ENCODE results near the gene TAF4. TPM values are rescaled to one million over a fixed set of nuclear protein-coding genes. Genes with fewer than 3 reads are reported as not detected.

Gene TAF4
- total RNA-seq, 1 experiment from 2014 or later = 21.0 TPM

GRCh38 chr20:61953037-61954021 is 112.4 kb downstream of the TAF4 start:
- Histone ChIP-seq H3K27ac (ENCODE audit: low read length) (no peak overlapping the region), H3K9me3 (ENCODE audit: control insufficient read depth, insufficient read depth, low read depth, low read length) (no peaks in the 10 kb centered on the region), H3K36me3 (ENCODE audit: control insufficient read depth, insufficient read depth, low read length) (no peaks in the 10 kb centered on the region), H3K27me3 (ENCODE audit: control insufficient read depth, insufficient read depth, low read length) (no peaks in the 10 kb centered on the region; the same call in 1 of the 2 replicates), H3K4me3 (ENCODE audit: low read depth in 2 of 2, low read length in 2 of 2) (no peak overlapping the region), H3K4me1 (ENCODE audit: control insufficient read depth, insufficient read depth, low read length) (no peaks in the 10 kb centered on the region)
- ATAC-seq (no peak), DNase-seq (ENCODE audit: low read depth, low spot score) (no peak)
- CTCF ChIA-PET = interaction anchor here (0.7 kb wide), 1 partner anchor 35 kb away, joined by 4 read pairs; no protein-coding TSS in a partner anchor
- POLR2A ChIA-PET = no interaction called here
- in situ Hi-C loops (cut with HindIII; ENCODE audit: low pct_unique_long_range_greater_than_20kb, low sequenced_read_pairs) (no loop called here), intact Hi-C loops (cut with micrococcal nuclease; ENCODE audit: unreplicated experiment) (no loop called here)
- BruUV-seq (replicated peaks) = no TSS peak
- TF ChIP-seq TCF7L2 (IDR thresholded peaks at IDR 0.05; ENCODE audit: low read depth, low read length) (no peak), POLR2AphosphoS5 (IDR thresholded peaks at IDR 0.05; ENCODE audit: low read depth, low read length) (no peak), SIN3A (IDR thresholded peaks at IDR 0.05; ENCODE audit: borderline replicate concordance, insufficient read depth, low read depth, low read length) (no peak), CTCF (IDR thresholded peaks at IDR 0.05) (no peak), REST (IDR thresholded peaks at IDR 0.05; ENCODE audit: insufficient read depth in 1 of 2, low read depth in 2 of 2, low read length in 1 of 2) (no peak)

GRCh38 chr20:61951695-61952533 is 113.8 kb downstream of the TAF4 start:
- no peak for DNase-seq (ENCODE audit: low read depth, low spot score)
- intact Hi-C loops (cut with micrococcal nuclease; ENCODE audit: unreplicated experiment) = no loop called here

More at GRCh38 chr20:61951695-61952533, 113.8 kb downstream of the TAF4 start:
- H3K36me3 ChIP-seq (ENCODE audit: control insufficient read depth, insufficient read depth, low read length) = no peaks in the 10 kb centered on the region
- in situ Hi-C loops (cut with HindIII; ENCODE audit: low pct_unique_long_range_greater_than_20kb, low sequenced_read_pairs) = no loop called here
- H3K4me1 ChIP-seq (ENCODE audit: control insufficient read depth, insufficient read depth, low read length) = no peaks in the 10 kb centered on the region
- no peak overlapping the region for H3K27ac ChIP-seq (ENCODE audit: low read length)
- TF ChIP-seq POLR2AphosphoS5 (IDR thresholded peaks at IDR 0.05; ENCODE audit: low read depth, low read length) = no peak
- no peak for TF ChIP-seq TCF7L2 (IDR thresholded peaks at IDR 0.05; ENCODE audit: low read depth, low read length)
- TF ChIP-seq REST (IDR thresholded peaks at IDR 0.05; ENCODE audit: insufficient read depth in 1 of 2, low read depth in 2 of 2, low read length in 1 of 2) = peak; percentile 95 to 97
- no peak for TF ChIP-seq CTCF (IDR thresholded peaks at IDR 0.05)
- BruUV-seq (replicated peaks) = no TSS peak
- ATAC-seq = no peak
- no peaks in the 10 kb centered on the region; the same call in 1 of the 2 replicates for H3K27me3 ChIP-seq (ENCODE audit: control insufficient read depth, insufficient read depth, low read length)
- POLR2A ChIA-PET = no interaction called here
- H3K4me3 ChIP-seq (ENCODE audit: low read depth in 2 of 2, low read length in 2 of 2) = no peak overlapping the region
- no peaks in the 10 kb centered on the region for H3K9me3 ChIP-seq (ENCODE audit: control insufficient read depth, insufficient read depth, low read depth, low read length)
- CTCF ChIA-PET = interaction anchor here (0.7 kb wide), 1 partner anchor 36 kb away, joined by 4 read pairs; no protein-coding TSS in a partner anchor

All from Panc1 (cell line).